ENCODE measurements around the gene CREG2.

- TF ChIP-seq TAF1 (IDR thresholded peaks at IDR 0.05; ENCODE audit: borderline replicate concordance, insufficient read depth, low read length) (no peak), POLR2AphosphoS5 (IDR thresholded peaks at IDR 0.05; ENCODE audit: low read depth, low read length) (no peak), REST (IDR thresholded peaks at IDR 0.05; ENCODE audit: insufficient read depth in 1 of 2, low read depth in 2 of 2, low read length in 2 of 2) (no peak), SIN3A (IDR thresholded peaks at IDR 0.05; ENCODE audit: borderline replicate concordance, insufficient read depth, low read length) (no peak), FOXP2 (optimal IDR thresholded peaks at IDR 0.05; ENCODE audit: borderline replicate concordance, extremely low read depth, extremely low read length, insufficient read depth) (no peak)
These were observed 54.2 kb downstream of the CREG2 start for GRCh38 chr2:101332885-101333766.
